ENCODE results near the gene APOO.

APOO gene

DNA sequence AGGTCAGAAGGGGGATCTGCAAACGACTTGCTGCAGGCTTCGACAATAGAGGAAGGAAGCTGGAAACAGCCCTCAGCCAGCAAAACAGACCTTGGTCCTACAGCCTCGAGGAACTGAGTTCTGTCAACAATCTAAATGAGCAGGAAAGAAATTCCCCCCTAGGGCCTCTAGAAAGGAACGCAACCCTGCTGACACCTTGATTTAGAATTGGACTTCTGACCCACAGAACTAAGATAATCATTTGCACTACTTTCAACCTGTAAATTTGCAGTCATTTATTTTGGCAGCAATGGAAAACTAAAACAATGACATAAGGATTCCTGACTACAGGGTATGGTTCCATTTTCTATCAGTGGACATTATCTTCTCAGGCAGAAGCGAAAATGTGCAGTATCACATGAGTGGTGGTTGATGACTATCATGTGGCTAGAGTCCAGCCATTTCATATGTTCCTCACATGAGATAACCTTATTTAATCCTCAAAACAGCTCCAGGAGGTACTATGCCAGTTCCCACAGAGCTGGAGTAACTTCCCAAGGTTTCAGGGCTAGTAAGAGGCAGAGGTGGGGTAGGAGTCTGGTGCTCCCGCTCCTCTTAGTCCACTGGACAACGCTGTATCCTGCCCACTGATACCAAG lies 63.1 kb downstream of the APOO start:
- TF ChIP-seq CTCF (IDR thresholded peaks at IDR 0.05; ENCODE audit: low read depth, low read length, missing control alignments) = no peak
- no peak for DNase-seq (ENCODE audit: low read depth)
- no peak overlapping the region for H3K4me3 ChIP-seq (ENCODE audit: low read depth, low read length)
- in situ Hi-C loops (cut with HindIII; ENCODE audit: low sequenced_read_pairs) = no loop called here

- DNase-seq (ENCODE audit: low read depth) = no peak
- no peak for TF ChIP-seq CTCF (IDR thresholded peaks at IDR 0.05; ENCODE audit: low read depth, low read length, missing control alignments)
- H3K4me3 ChIP-seq (ENCODE audit: low read depth, low read length) = no peak overlapping the region
- in situ Hi-C loops (cut with HindIII; ENCODE audit: low sequenced_read_pairs) = no loop called here
Observed at GRCh38 chrX:23841847-23842522, 65.8 kb downstream of the APOO start.

GRCh38 chrX:23840674-23841073 lies 67.1 kb downstream of the APOO start:
- H3K4me3 ChIP-seq (ENCODE audit: low read depth, low read length) = no peak overlapping the region
- no peak for DNase-seq (ENCODE audit: low read depth)
- in situ Hi-C loops (cut with HindIII; ENCODE audit: low sequenced_read_pairs) = no loop called here
- no peak for TF ChIP-seq CTCF (IDR thresholded peaks at IDR 0.05; ENCODE audit: low read depth, low read length, missing control alignments)

GRCh38 chrX:23838953-23839352 lies 68.8 kb downstream of the APOO start:
- no peak for DNase-seq (ENCODE audit: low read depth)
- in situ Hi-C loops (cut with HindIII; ENCODE audit: low sequenced_read_pairs) = no loop called here
- TF ChIP-seq CTCF (IDR thresholded peaks at IDR 0.05; ENCODE audit: low read depth, low read length, missing control alignments) = no peak
- no peak overlapping the region for H3K4me3 ChIP-seq (ENCODE audit: low read depth, low read length)

DNA sequence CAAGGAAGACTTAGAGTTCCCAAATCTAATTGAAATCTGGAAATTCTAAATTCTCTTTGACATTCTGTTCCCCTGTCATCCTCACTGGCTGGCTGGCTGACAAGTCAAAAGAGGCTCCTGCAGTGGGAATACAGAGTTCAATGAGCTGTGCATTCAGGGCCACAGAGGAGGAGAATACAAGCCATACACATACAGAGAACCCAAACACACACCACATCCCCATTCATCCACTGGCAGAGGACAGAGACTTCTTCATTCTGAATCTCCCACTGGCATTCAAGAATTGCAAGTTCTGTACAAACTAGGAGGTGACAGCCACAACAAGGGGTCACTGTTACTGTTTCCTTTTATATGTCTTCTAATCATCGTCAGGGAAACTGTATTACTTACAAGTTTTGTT lies 75.0 kb downstream of the APOO start:
- in situ Hi-C loops (cut with HindIII; ENCODE audit: low sequenced_read_pairs) = no loop called here
- no peak for TF ChIP-seq CTCF (IDR thresholded peaks at IDR 0.05; ENCODE audit: low read depth, low read length, missing control alignments)
- no peak overlapping the region for H3K4me3 ChIP-seq (ENCODE audit: low read depth, low read length)
- DNase-seq (ENCODE audit: low read depth) = no peak

DNA sequence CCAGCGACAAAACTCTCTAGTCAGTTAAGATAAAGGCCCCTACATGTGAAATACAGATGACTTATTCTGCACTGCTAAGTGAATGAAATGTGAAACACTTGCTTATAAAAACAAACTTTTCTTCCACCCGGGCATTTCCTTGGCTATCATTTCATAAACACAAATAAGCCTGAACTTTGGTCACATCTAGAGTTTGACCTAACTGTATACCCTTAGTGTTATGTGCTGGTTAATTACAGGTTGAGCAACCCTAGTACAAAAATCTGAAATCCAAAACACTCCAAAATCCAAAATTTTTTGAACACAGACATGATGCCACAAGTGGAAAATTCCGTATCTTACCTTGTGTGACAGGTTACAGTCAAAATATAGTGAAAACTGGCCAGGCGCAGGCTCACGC lies 78.9 kb downstream of the APOO start:
- no peak overlapping the region for H3K4me3 ChIP-seq (ENCODE audit: low read depth, low read length)
- no peak for DNase-seq (ENCODE audit: low read depth)
- in situ Hi-C loops (cut with HindIII; ENCODE audit: low sequenced_read_pairs) = no loop called here
- TF ChIP-seq CTCF (IDR thresholded peaks at IDR 0.05; ENCODE audit: low read depth, low read length, missing control alignments) = no peak
